Smooth muscle cell (in vitro differentiated cells): ENCODE results near the gene CRTC2. TPM values are rescaled to one million over a fixed set of nuclear protein-coding genes. Genes with fewer than 3 reads are reported as not detected.
"Not testable (repeated sequence)": the region's sequence is repeated elsewhere in the genome, so short reads cannot be mapped to it uniquely, and the experiment has no call there.

ENCODE experiments used
- DNase-seq: peaks from one replicate; lab custom pipeline; 2025; ENCODE audit not compliant: unreplicated experiment; lab: John Stamatoyannopoulos, UW
- H2AFZ ChIP-seq: fragments of 200-600 bp; sonication (generic); 2 replicates; pipeline ENCODE4 v1.6.0; 2016; ENCODE audit warnings: antibody characterized with exemption, low read depth, mild to moderate bottlenecking
- H3F3A ChIP-seq: fragments of 200-600 bp; sonication (generic); 2 replicates; pipeline ENCODE4 v1.6.0; 2017; ENCODE audit warnings: antibody characterized with exemption, low read depth
- H3K27ac ChIP-seq: fragments of 200-600 bp; sonication (generic); 2 replicates; pipeline ENCODE4 v1.5.1; 2016; ENCODE audit warnings: low read depth, mild to moderate bottlenecking
- H3K27me3 ChIP-seq: fragments of 200-600 bp; sonication (generic); 2 replicates; pipeline ENCODE4 v1.6.1; 2016; ENCODE audit warnings: low read depth, mild to moderate bottlenecking
- H3K36me3 ChIP-seq: fragments of 200-600 bp; sonication (generic); 2 replicates; pipeline ENCODE4 v1.5.1; 2016; ENCODE audit warnings: low read depth
- H3K4me1 ChIP-seq: fragments of 200-600 bp; sonication (generic); 2 replicates; pipeline ENCODE4 v1.5.1; 2016; ENCODE audit warnings: low read depth
- H3K4me2 ChIP-seq: fragments of 200-600 bp; sonication (generic); 2 replicates; pipeline ENCODE4 v1.6.0; 2016; ENCODE audit warnings: mild to moderate bottlenecking
- H3K4me3 ChIP-seq: fragments of 200-600 bp; sonication (generic); 2 replicates; pipeline ENCODE4 v1.5.1; 2016; ENCODE audit warnings: mild to moderate bottlenecking
- H3K79me2 ChIP-seq: fragments of 200-600 bp; sonication (generic); 2 replicates; pipeline ENCODE4 v1.6.0; 2016; ENCODE audit warnings: low read depth, mild to moderate bottlenecking
- H3K9ac ChIP-seq: fragments of 200-600 bp; sonication (generic); 2 replicates; pipeline ENCODE4 v1.6.0; 2016; ENCODE audit warnings: low read depth
- H3K9me3 ChIP-seq: fragments of 200-600 bp; sonication (generic); replicated peaks from 2 replicates; pipeline ENCODE4 v1.5.1; 2016; ENCODE audit warnings: low read depth
- H4K20me1 ChIP-seq: fragments of 200-600 bp; sonication (generic); 2 replicates; pipeline ENCODE4 v1.6.0; 2016; ENCODE audit warnings: low read depth
- WGBS: methylation state at CpG from one replicate; pipeline ENCODE4 v1.1.7; 2016; ENCODE audit warnings: low lambda C conversion rate; 5-methylcytosine and 5-hydroxymethylcytosine counted together
- microRNA-seq: library from miRNA; unstranded; fragments of <30 nt; microRNA quantifications from one replicate; pipeline ENCODE4, GENCODE V29; 2016; ENCODE audit warnings: borderline number of aligned reads
- polyA plus RNA-seq: library from polyadenylated mRNA; unstranded; fragments of >200 nt; fragmentation: Nextera tagmentation; extraction: Ambion mirVana; gene quantifications from 2 replicates; pipeline ENCODE4 v1.2.1, GENCODE V29; 2016
- small RNA-seq: library from RNA; depleted of rRNA; stranded (forward); fragments of <200 nt; gene quantifications from one replicate; pipeline ENCODE3, GENCODE V24; 2014
- total RNA-seq: library from RNA; depleted of rRNA; stranded (reverse); fragments of >200 nt; gene quantifications from 2 replicates; pipeline ENCODE4 v1.2.3, GENCODE V29; 2014
- TF ChIP-seq, protein P1 (sequence below): fragments of 200-600 bp; sonication (generic); IDR thresholded peaks from 2 replicates; pipeline ENCODE4 v1.5.1; 2017; ENCODE audit warnings: borderline replicate concordance, mild to moderate bottlenecking, antibody characterized with exemption; ENCODE audit not compliant: insufficient read depth, poor library complexity, severe bottlenecking

CRTC2 gene
- total and polyA plus RNA-seq, 2 experiments from 2014 or later = 9.9 to 24.6 TPM

DNA sequence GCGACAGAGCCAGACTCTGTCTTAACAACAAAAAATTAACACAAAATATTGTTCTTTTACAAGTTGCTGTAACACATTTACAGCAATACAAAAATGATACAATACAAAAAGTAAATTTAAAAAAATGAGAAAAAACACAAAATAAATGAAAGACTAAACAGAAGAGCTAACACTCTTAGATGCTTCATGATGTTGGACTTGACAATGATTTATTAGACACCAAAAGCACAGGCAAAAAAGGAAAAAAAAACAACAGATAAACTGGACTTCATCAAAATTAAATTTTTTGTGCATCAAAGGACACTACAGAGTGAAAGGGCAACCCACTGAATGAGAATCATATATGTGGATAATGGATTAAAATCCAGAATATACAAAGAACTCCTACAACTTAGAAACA, 52.0 kb downstream of the CRTC2 start:
- Histone ChIP-seq H3K27ac (no peak overlapping the region), H3K27me3 (no peaks in the 10 kb centered on the region), H4K20me1 (peaks cover 97% of the 10 kb centered on the region), H3K4me2 (no peak overlapping the region), H3K4me3 (no peak overlapping the region), H3K9ac (no peak overlapping the region), H2AFZ (no peak overlapping the region), H3K79me2 (peaks cover 100% of the 10 kb centered on the region), H3F3A (no peaks in the 10 kb centered on the region), H3K4me1 (no peaks in the 10 kb centered on the region), H3K9me3 (no peaks in the 10 kb centered on the region), H3K36me3 (no peaks in the 10 kb centered on the region)
- TF ChIP-seq, protein P1, sequence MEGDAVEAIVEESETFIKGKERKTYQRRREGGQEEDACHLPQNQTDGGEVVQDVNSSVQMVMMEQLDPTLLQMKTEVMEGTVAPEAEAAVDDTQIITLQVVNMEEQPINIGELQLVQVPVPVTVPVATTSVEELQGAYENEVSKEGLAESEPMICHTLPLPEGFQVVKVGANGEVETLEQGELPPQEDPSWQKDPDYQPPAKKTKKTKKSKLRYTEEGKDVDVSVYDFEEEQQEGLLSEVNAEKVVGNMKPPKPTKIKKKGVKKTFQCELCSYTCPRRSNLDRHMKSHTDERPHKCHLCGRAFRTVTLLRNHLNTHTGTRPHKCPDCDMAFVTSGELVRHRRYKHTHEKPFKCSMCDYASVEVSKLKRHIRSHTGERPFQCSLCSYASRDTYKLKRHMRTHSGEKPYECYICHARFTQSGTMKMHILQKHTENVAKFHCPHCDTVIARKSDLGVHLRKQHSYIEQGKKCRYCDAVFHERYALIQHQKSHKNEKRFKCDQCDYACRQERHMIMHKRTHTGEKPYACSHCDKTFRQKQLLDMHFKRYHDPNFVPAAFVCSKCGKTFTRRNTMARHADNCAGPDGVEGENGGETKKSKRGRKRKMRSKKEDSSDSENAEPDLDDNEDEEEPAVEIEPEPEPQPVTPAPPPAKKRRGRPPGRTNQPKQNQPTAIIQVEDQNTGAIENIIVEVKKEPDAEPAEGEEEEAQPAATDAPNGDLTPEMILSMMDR = no peak
- no peak for DNase-seq
- 94% methylated on average over 1 of the region's 1 CpG for WGBS

GRCh38 chr1:153905908-153906307, 52.5 kb downstream of the CRTC2 start:
- DNase-seq, H3K27ac ChIP-seq, H3K4me2 ChIP-seq, H3K27me3 ChIP-seq, H3K36me3 ChIP-seq, H3K9me3 ChIP-seq, H3F3A ChIP-seq, H3K4me3 ChIP-seq, H3K9ac ChIP-seq, H2AFZ ChIP-seq, H3K4me1 ChIP-seq: not testable (repeated sequence)
- peaks cover 100% of the 10 kb centered on the region for H3K79me2 ChIP-seq
- WGBS = 96% methylated on average over 7 of the region's 8 CpGs
- peaks cover 97% of the 10 kb centered on the region for H4K20me1 ChIP-seq

DNA sequence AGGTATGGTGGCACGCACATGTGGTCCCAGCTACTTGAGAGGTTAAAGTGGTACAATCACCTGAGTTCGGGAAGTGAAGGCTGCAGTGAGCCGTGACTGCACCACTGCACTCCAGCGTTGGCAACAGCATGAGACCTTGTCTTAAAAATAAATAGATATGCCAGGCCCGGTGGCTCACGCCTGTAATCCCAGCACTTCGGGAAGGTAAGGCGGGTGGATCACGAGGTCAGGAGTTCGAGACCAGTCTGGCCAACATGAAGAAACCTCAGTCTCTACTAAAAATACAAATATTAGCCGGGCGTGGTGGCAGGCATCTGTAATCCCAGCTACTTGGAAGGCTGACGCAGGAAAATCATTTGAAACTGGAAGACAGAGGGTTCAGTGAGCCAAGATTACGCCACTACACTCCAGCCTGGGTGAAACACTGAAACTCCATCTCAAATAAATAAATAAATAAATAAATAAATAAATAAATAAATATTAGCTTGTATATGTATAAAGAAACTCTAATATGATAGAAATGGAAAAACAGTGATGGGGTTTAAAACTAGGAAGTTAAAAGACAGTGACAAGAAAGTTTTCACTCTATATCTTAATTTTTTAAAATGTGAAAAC, 54.5 kb downstream of the CRTC2 start:
- H3K4me1 ChIP-seq = no peaks in the 10 kb centered on the region
- H3K27me3 ChIP-seq = no peaks in the 10 kb centered on the region
- DNase-seq = no peak
- no peak overlapping the region for H3K4me2 ChIP-seq
- H3K36me3 ChIP-seq = no peaks in the 10 kb centered on the region
- TF ChIP-seq, protein P1 = no peak
- H3K27ac ChIP-seq = no peak overlapping the region
- no peaks in the 10 kb centered on the region for H3F3A ChIP-seq
- 98% methylated on average over 14 of the region's 14 CpGs for WGBS
- H3K4me3 ChIP-seq = no peak overlapping the region
- H3K9me3 ChIP-seq = no peaks in the 10 kb centered on the region
- H4K20me1 ChIP-seq = peaks cover 99% of the 10 kb centered on the region
- no peak overlapping the region for H3K9ac ChIP-seq
- peaks cover 100% of the 10 kb centered on the region for H3K79me2 ChIP-seq
- no peak overlapping the region for H2AFZ ChIP-seq

DNA sequence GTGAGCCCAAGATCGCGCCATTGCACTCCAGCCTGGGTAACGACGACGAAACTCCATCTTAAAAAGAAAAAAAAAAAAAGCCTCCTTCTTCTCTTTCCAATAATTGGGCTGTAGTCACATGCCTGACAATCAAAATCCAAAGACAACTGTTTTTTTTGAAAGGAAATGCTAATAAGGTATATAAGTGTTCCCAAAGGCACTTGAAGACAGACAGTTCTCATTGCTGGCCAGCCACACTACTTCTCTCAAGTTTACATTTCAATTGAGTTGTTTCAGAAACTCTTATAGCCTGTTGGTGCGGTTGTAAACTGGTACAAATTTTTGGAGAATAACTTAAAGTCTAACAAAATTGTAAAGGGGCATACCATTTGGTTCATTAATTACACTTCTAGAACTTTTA, 58.9 kb downstream of the CRTC2 start:
- 96% methylated on average over 6 of the region's 6 CpGs for WGBS
- Histone ChIP-seq H3K4me2 (no peak overlapping the region), H3K79me2 (peaks cover 99% of the 10 kb centered on the region), H3F3A (no peaks in the 10 kb centered on the region), H3K4me3 (no peak overlapping the region), H3K27me3 (no peaks in the 10 kb centered on the region), H3K9ac (no peak overlapping the region), H3K9me3 (no peaks in the 10 kb centered on the region), H2AFZ (no peak overlapping the region), H3K27ac (no peak overlapping the region), H4K20me1 (peaks cover 99% of the 10 kb centered on the region), H3K36me3 (no peaks in the 10 kb centered on the region), H3K4me1 (no peaks in the 10 kb centered on the region)
- TF ChIP-seq, protein P1 = no peak
- DNase-seq = no peak

Small RNA genes within 50 kb of the gene (microRNA-seq; reads per million reads assigned to microRNA genes)
- not detected for gene MIR6737

Small RNA genes within 50 kb of the gene (small RNA-seq; reads per million reads assigned to genes)
- not detected for gene MIR6737

Other genes with a start within 250 kb of the CRTC2 start
- 33.6 and 34.8 TPM in 2 replicates for gene INTS3, start 230.6 kb downstream of the CRTC2 start, total RNA-seq
- 22.3 and 27.6 TPM in 2 replicates for gene INTS3, start 230.6 kb downstream of the CRTC2 start, polyA plus RNA-seq
- 14.8 and 21.3 TPM in 2 replicates for gene SLC27A3, start 183.2 kb downstream of the CRTC2 start, total RNA-seq
- 36.0 and 41.0 TPM in 2 replicates for gene SLC27A3, start 183.2 kb downstream of the CRTC2 start, polyA plus RNA-seq
- 13.2 and 24.9 TPM in 2 replicates for gene GATAD2B, start 35.6 kb downstream of the CRTC2 start, total RNA-seq
- 7.8 and 10.0 TPM in 2 replicates for gene GATAD2B, start 35.6 kb downstream of the CRTC2 start, polyA plus RNA-seq
- 6.4 and 9.7 TPM in 2 replicates for gene DENND4B, start 11.9 kb downstream of the CRTC2 start, total RNA-seq
- 16.3 and 21.1 TPM in 2 replicates for gene DENND4B, start 11.9 kb downstream of the CRTC2 start, polyA plus RNA-seq
- gene SLC39A1, start 4.9 kb upstream of the CRTC2 start, total RNA-seq = 78.8 and 104 TPM in 2 replicates
- 128 and 143 TPM in 2 replicates for gene SLC39A1, start 4.9 kb upstream of the CRTC2 start, polyA plus RNA-seq
- 13.0 and 14.9 TPM in 2 replicates for gene CREB3L4, start 9.3 kb upstream of the CRTC2 start, total RNA-seq
- gene CREB3L4, start 9.3 kb upstream of the CRTC2 start, polyA plus RNA-seq = 9.0 and 13.2 TPM in 2 replicates
- gene JTB, start 19.1 kb upstream of the CRTC2 start, total RNA-seq = 139 and 150 TPM in 2 replicates
- gene JTB, start 19.1 kb upstream of the CRTC2 start, polyA plus RNA-seq = 157 TPM in 2 replicates
- gene RAB13, start 27.7 kb upstream of the CRTC2 start, total RNA-seq = 41.4 and 48.3 TPM in 2 replicates
- gene RAB13, start 27.7 kb upstream of the CRTC2 start, polyA plus RNA-seq = 131 and 144 TPM in 2 replicates
- gene RPS27, start 32.1 kb upstream of the CRTC2 start, total RNA-seq = 3,456 and 3,702 TPM in 2 replicates
- gene RPS27, start 32.1 kb upstream of the CRTC2 start, polyA plus RNA-seq = 1,522 and 1,642 TPM in 2 replicates
- gene NUP210L, start 196.5 kb upstream of the CRTC2 start, total RNA-seq = 0.90 TPM in 1 of 2 replicates, not detected in the other
- gene NUP210L, start 196.5 kb upstream of the CRTC2 start, polyA plus RNA-seq = 0.15 TPM in 1 of 2 replicates, not detected in the other
- 436 and 458 TPM in 2 replicates for gene TPM3, start 233.5 kb upstream of the CRTC2 start, total RNA-seq
- gene TPM3, start 233.5 kb upstream of the CRTC2 start, polyA plus RNA-seq = 384 and 386 TPM in 2 replicates
- not detected in 2 replicates for gene CFAP141, start 247.7 kb upstream of the CRTC2 start, total RNA-seq
- not detected in 2 replicates for gene CFAP141, start 247.7 kb upstream of the CRTC2 start, polyA plus RNA-seq